GM19239 (cell line): ENCODE measurements around the gene TMEM167A.

ENCODE experiments used
- DNase-seq: peaks from one replicate; pipeline ENCODE4 v3.0.0; 2011; ENCODE audit warnings: low spot score; ENCODE audit not compliant: insufficient read length
- FAIRE-seq: peaks from 2 replicates; lab custom pipeline; 2011; peaks lifted over from hg19 to GRCh38; lab: Jason Lieb, UNC

The TMEM167A gene

DNA sequence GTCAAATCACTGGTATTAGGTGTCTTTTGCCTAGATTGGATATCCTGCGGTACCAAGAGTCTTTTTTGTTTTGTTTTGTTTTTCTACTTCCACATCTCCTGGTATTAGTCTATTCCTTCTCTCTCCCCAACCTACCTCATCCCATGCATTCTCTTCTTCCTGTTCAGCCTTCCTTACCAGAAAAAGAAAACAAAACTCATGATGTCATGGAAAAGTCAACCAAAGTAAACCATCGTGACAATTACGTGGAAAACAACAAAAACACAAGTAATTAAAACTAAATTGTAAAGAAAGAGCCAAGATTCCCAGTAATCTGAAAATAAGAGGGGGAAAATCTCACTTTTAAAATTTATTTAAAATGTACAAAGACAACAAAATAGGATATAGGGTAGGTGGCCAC lies 38.3 kb downstream of the TMEM167A start:
- FAIRE-seq, result no peak
- DNase-seq, result no peak

DNA sequence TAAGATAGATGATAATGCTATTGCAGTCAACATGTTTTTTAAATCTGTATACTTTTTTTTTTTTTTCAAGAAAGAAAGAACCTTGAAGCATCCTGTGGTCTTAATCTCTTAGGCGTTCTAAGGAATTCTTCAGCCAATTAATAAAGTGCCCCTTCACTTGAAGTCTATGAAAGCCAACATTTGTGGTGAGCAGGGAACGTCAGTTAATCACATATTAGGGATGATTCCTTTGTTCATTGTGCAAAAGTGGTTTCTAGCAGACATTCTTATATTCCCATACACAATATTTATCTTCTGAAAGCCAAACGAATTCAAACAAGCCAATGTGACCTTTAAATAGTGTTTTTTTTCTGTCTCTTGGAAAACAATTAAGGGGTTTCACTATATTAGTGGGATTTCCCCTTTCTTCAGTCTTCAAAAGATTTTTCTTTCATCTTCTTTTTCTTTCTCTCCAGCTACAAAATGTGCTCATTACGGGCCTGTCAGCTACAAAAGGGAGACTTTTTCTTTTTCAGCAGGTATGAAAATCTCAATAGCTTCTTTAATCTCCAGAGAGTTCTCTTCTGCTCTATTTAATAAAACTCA lies 40.1 kb downstream of the TMEM167A start:
- FAIRE-seq (no peak), DNase-seq (no peak)

DNA sequence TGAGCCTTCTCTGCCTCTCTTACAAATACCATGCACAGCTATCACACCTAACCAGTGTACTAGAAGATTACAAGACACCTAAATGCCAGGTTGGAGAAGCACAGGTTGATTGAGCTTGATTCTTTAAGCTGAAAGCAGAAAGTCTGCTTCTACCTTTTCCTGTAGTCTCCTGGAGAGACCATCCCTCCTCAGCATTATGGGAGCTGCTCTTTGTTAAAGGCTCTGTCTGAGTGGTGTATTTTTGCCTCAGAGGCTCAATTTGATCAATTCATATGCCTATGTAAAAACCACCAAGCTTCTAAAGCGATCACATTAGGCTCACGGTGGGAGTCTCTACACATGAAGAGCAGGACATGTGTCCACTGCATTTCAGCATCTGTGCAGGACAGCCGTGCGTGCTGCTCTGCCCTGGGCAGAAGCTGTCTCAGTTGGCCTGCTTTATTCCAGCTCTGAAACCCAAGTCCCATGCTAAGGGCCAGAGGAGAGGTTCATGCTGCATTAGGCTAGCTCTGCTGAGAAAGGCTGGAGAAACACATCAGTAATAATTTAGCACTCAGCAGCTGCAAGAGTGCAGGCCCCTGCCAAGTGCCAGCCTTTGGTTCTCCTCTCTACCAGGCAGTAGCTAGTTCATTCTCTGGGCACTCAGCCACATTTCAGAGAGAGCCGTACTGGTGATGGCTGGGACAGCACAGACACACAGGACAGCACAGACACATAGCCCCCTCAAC lies 41.7 kb downstream of the TMEM167A start:
- FAIRE-seq (no peak), DNase-seq (no peak)

DNA sequence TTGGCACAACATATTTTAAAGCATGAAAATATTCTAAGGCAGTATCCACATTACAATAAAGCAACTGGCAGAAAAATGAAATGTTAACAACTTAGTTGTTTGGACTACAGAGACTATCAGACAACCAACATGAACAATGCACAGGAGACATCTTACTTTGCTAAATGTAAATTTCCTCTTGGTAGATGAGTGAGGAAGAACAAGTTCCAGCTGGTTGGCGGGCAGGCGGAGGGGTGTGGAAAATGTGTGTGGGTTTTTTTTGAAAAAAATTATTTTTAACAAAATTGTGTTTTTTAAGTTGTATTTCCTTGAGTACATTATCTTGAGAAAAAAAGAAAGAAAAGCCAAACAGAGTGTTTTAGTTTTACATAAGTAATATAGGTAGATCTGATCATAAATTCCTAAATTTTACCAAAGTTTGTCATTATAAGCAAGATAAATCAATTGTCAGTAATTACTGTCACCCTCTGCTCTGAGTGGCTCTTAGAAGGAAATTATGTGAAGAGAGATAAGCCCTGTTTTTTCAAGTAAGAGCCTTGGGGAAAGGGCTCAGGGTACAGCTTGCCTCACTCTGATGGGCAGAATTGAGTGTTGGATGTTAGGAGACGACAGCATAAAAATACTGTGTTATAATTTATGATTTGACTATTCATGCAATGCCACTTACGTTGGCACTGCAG lies 42.5 kb downstream of the TMEM167A start:
- no peak for DNase-seq
- no peak for FAIRE-seq

DNA sequence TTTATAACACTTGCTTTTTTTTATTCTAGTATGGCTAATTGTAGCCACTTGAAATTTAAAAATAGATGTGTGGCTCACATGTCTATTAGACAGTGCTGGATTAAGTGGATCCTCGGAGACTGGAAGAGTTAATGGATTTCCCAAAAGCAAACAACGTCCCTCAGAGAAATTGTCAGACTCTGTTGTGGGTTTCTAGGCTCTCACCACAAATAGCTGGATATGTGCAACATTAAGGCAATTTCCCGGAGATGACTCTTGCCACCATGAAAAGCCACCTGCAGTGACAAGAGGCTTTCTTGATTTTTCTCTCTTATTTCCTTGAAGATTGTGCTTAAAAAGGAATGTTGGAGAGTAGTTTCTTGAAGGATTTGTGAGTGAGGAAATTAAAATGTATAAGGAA lies 43.2 kb downstream of the TMEM167A start:
- FAIRE-seq (no peak), DNase-seq (no peak)

DNA sequence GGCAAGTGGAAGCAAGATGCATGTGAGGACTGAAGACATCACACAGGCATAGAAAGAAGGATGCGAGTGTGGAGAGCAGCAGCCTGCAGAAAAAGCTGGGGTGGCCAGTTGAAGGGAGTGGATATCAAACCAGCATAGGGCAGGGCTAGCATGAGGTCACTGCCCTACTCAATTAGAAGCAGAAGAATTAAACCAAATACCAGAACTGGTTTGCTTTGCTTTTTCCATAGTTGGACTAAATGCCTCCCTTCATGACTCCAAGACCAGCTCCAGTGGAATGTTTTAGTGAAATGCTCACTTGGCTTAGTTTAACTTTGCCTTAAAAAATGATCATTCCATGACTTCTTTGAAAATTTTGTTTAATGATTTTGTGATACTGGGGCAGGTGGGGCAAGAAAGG lies 45.8 kb downstream of the TMEM167A start:
- DNase-seq (no peak), FAIRE-seq (no peak)

DNA sequence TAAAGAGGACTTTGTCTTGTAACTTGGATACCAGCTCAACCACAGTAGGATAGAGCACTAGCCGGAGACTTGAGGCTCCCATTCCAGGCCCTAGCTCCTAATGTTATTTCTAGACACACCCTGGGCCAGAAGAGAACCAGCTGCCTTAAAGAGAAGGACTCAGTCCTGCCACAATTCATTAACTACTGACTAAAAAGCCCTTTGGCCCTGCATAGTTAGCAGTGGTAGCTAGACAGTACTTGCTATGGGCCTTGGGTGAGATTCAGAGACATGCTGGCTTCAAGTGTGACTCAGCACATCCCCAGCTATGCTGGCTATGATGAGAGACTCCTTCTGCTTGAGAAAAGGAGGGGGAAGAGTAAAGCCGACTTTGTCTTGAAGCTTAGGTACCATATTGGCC lies 47.3 kb downstream of the TMEM167A start:
- DNase-seq (no peak), FAIRE-seq (no peak)

DNA sequence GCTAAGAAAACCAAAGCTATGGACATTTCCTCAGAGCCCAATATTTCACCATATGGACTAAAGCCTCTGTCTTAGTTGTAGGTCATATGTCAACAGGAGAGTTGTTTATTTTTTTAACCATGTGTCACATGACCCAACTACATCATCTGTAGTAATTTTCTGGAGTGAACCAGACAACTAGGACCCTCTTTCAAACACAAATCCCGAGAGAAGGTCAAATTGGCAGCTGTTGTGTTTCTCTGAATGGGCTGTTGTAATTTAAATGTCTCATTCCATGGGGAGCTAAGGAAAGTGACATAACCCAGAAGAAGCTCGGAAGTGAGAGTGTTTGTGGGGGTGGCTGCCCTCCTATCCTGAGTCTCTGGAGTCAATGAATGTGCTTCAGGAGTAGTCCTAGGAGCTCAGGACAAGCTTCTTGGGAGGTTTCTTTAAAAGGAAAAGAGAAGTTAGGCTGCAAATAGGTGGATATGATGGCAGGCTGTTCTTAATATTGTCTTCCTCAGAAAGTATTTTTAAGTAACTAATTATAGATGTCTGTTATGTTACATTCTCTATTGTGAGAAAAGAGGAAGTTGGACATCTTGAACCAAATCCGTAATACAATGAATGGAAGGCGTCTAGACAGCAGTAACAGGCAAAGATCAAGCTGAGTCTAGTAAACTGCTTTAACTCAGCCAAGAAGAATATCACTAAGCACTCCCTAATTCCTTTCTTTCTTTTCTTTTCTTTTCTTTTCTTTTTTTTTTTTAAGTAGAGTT lies 50.1 kb downstream of the TMEM167A start:
- FAIRE-seq (peak; percentile 63), DNase-seq (no peak)

DNA sequence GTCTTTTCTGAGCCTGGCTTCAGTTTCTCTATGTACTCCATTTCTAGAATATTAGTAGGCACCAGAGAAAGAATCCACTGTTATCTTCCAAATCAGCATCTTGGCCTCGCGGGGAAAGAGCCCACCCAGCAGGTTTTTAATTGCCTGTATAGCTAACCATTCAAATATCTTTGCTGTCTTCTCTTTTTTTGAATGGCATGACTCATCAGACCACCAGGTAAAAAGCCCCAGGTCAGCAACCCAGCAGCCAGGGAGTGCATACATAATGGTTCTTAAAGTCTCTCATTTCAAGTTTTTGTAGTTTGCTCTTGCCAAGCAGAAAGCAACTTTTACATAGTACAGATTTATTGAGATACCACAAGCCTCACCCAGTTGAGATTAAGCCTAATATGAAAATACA lies 50.7 kb downstream of the TMEM167A start:
- FAIRE-seq, result peak; percentile 53
- DNase-seq, result no peak

DNA sequence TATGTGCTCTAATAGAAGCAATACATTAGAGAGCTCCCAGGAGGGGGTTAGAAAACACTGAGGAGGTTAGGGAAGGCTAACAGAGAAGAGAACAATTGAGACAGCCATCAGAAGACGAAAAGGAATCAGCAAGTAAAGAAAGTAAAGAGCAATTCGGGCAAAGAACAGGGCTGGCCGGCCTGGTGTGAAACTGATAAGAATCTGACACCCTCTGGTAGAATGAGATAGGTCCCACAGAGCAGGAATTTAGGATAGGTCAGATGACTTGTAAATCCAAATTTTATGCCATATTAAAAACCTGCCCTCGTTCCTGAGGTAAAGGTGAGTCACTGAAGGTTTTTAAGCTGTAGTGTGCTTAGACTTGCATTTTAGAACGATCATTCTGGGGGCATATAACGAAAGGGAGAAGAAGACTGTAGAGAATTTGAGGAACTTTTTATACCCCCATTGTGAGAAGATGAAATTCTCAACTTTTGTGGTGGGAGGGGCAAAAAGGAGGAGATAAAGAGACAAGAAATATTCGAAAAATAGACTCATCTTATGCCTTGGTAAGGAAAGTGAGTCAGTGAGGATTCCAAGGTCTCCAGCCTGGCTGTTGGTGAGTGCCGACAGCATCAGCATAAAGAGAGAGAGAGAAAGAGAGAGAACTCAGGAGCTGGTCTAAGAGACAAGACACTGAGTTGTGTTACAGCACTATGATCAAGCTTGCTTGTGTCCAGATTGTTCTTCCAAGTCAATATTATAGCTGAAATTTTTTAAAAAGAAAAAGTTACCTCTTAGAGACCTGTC lies 51.3 kb downstream of the TMEM167A start:
- no peak for DNase-seq
- no peak for FAIRE-seq

DNA sequence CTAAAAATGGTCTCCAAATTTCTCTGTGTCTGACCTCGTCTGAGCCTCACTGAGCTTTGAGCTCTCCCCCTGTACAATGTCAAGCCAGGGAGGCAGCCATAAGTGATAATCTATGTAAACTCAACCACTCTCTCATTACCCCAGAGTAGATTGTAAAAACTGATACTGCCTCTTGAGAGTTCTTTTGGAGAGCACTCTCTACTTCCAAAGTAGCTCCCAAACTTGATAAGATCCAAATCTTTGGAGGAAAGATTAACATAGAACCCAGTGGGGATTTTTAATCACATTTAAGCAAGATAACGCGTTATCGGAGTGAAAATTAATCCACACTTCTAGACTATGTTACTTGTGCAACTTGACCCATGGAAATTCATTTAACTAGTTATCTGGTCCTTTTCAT lies 54.9 kb downstream of the TMEM167A start:
- DNase-seq, result no peak
- no peak for FAIRE-seq

DNA sequence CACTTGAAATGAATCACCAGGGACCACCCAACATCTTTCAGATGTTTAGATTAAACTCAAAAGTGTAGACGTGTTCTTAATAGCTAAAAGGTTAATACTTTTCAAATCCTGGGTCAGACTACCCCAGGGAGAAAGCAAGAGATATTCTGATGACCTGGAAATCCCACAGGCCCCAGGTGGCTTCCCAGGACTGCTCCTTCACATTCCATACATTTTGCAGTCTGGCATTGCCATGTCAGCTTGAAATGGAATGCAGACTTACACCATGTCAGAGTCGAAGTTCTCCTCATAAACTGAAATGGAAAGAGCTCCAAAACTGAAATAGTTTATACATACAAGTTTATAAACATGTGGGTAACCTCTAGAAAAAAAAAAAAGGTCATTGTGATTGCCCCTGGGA lies 61.5 kb downstream of the TMEM167A start:
- FAIRE-seq (no peak), DNase-seq (no peak)

DNA sequence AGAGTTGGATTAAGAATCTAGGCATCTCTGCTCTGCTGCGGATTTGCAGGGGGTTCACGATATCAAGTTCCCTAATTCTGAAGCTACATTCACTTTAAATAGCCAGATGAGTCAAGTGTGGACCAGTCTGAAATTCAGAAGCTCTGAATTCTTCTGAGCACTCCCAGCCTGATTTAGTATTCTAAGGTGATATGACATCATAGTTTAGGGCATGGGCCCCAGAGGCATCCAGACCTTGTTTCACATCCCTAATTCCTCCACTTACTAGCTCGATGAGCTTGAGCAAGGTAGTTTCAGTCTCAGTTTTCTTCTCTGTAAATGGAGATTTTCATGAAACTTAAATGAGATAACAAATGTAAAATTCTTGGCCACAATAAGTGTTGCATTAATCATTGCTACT lies 65.2 kb downstream of the TMEM167A start:
- DNase-seq, result peak; percentile 24
- FAIRE-seq, result peak; percentile 96

DNA sequence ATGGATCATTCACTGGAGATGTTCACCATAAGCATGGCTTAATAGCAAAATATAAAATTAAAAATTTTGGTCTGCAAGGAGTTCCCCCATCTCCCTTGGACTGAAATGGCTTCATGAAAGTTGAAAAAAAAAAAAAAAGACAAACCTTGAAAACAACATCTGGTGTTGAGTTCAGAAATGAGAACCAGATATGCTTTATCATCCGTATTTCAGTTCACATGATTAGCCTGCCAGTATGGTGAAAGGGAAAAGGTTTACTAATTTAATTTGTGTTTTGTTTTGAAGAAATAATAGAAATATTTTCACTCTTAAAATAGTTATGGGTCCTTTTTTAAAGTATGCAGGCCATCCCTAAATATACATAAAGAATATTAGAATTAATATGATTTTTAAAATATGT lies 67.8 kb downstream of the TMEM167A start:
- DNase-seq, result no peak
- no peak for FAIRE-seq

DNA sequence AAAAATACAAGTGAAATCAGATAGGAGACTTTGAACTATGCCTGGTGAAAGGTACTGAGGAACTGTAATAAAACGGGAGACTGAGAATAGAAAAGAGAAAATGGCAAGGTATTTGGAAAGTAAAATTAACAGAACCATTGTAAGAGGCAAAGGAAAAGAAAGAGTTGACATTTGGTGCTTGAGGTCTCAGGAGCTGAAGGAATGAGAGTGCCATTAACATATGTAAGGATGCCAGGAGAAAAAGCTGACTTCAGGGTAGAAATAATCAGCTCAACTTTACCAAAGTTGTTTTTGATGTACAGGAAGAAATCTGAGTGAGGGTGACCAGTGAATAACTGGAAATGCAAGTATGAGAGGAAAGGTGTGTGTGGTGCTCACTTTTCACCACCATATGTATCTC lies 69.4 kb downstream of the TMEM167A start:
- DNase-seq (no peak), FAIRE-seq (no peak)

DNA sequence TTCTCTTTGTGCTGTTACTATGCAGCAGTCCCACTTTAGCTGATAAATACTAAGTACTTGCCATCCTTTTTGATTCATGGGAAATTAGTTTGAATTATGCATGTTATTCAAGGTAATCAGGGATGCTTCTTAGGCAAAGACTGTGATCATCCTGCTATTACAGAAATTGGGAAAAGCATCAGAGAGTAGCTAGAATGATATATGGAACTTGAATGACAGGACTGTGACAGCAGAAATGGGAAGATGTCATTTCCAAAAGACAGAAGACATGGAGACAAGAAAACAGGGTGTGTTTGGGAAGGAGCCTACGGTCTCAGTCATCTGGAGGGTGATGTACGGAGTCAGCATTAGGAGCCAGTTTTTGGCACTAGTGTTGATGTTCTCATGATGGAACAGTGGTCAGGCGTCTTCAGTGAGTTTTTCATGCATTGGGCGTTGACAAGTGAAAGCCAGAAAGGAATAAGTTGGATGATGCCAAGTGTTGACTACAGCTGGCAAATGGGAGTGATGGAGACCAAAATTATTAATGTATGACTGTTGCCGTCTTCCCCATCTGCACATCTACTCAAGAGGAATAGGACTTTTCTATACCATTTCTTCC lies 70.4 kb downstream of the TMEM167A start:
- DNase-seq (no peak), FAIRE-seq (no peak)

DNA sequence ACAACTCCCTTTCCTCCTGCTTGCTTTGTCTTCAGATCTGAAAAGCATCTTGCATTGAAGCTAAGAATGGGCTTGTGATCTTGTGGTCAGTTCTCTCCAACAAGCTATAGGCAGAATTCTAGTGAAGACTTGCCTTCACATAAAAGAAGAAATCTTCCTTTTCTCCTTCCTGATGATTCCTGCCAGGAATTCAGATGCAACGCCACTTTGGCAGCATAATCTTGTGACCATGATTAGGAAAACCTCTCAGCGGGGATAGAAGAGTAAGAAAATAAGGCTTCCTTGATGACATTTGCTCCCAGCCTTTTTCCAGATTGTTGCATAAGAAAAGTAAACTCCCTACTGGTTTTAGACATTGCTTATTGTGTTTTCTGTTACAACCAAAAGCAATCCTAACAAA lies 73.4 kb downstream of the TMEM167A start:
- DNase-seq (no peak), FAIRE-seq (no peak)
